H1 (cell line): ENCODE measurements around the gene SCGB1C2. TPM values are rescaled to one million over a fixed set of nuclear protein-coding genes. Genes with fewer than 3 reads are reported as not detected.

ENCODE experiments used
- CTCF ChIA-PET: fragments of 300-600 bp; sonication (Branson Sonifier 250); formaldehyde crosslinking; loops from one replicate; lab custom pipeline; 2021; ENCODE audit not compliant: partially characterized antibody; lab: Charles Lee
- POLR2A ChIA-PET: fragments of 300-600 bp; sonication (Branson Sonifier 250); formaldehyde crosslinking; loops from one replicate; lab custom pipeline; 2021; ENCODE audit warnings: inconsistent platforms; ENCODE audit not compliant: partially characterized antibody; lab: Charles Lee
- DNase-seq, 2 experiments: peaks; one replicate each; pipeline versions ENCODE4 v3.0.0 to v3.0.0-alpha.2; 2010 to 2022; ENCODE audit warnings: low spot score in 2 of 2, low read depth in 1 of 2, mixed read lengths in 1 of 2
- FAIRE-seq: peaks from 2 replicates; lab custom pipeline; 2011; peaks lifted over from hg19 to GRCh38; lab: Jason Lieb, UNC
- H2AFZ ChIP-seq: 2 replicates; pipeline ENCODE4 v1.8.1; 2012; ENCODE audit warnings: low read length, inconsistent platforms
- H2AK5ac ChIP-seq: 2 replicates; pipeline ENCODE4 v1.6.1; 2013; ENCODE audit warnings: low read depth, low read length
- H2BK120ac ChIP-seq: replicated peaks from 2 replicates; pipeline ENCODE3; 2013; ENCODE audit warnings: low read depth, low read length, inconsistent platforms
- H2BK12ac ChIP-seq: 2 replicates; pipeline ENCODE4 v1.6.1; 2013; ENCODE audit warnings: low read depth, low read length
- H2BK15ac ChIP-seq: 2 replicates; pipeline ENCODE4 v1.6.1; 2013; ENCODE audit warnings: low read length
- H2BK20ac ChIP-seq: 2 replicates; pipeline ENCODE4 v1.6.1; 2013; ENCODE audit warnings: low read length
- H2BK5ac ChIP-seq: 2 replicates; pipeline ENCODE4 v1.6.1; 2013; ENCODE audit warnings: low read depth, low read length
- H3K14ac ChIP-seq: 2 replicates; pipeline ENCODE4 v1.6.1; 2013; ENCODE audit warnings: inconsistent platforms; ENCODE audit not compliant: insufficient read length
- H3K18ac ChIP-seq: 2 replicates; pipeline ENCODE4 v1.6.1; 2013; ENCODE audit warnings: low read length; ENCODE audit errors: extremely low read depth
- H3K23ac ChIP-seq: 2 replicates; pipeline ENCODE4 v1.6.1; 2013; ENCODE audit warnings: inconsistent platforms; ENCODE audit not compliant: insufficient read length
- H3K23me2 ChIP-seq: 2 replicates; pipeline ENCODE4 v1.6.1; 2013; ENCODE audit warnings: low read depth, low read length
- H3K27ac ChIP-seq: 2 replicates; pipeline ENCODE4 v1.6.1; 2011; ENCODE audit warnings: low read depth, low read length, inconsistent platforms
- H3K27me3 ChIP-seq, 4 experiments: replicated peaks in 1 of 4; 1 replicate in 1 of 4; 2 replicates in 3 of 4; pipeline versions ENCODE4 v1.6.1 to v1.8.1; 2011 to 2013; ENCODE audit warnings: low read length in 3 of 4, mild to moderate bottlenecking in 3 of 4, inconsistent platforms in 2 of 4, mixed read lengths in 2 of 4, moderate library complexity in 1 of 4; ENCODE audit not compliant: control insufficient read depth in 3 of 4, insufficient read depth in 3 of 4; ENCODE audit errors: extremely low read depth in 1 of 4
- H3K36me3 ChIP-seq, 4 experiments: 2 replicates each; pipeline versions ENCODE4 v1.6.1 to v1.8.1; 2011 to 2013; ENCODE audit warnings: mild to moderate bottlenecking in 4 of 4, low read length in 3 of 4, moderate library complexity in 2 of 4, control low read depth in 1 of 4, inconsistent platforms in 1 of 4; ENCODE audit not compliant: insufficient read depth in 4 of 4, control insufficient read depth in 2 of 4
- H3K4ac ChIP-seq: replicated peaks from 2 replicates; pipeline ENCODE3; 2013; ENCODE audit warnings: low read length, low read depth, mixed read lengths, inconsistent platforms; ENCODE audit not compliant: insufficient read length
- H3K4me1 ChIP-seq, 4 experiments: replicated peaks in 1 of 4; 1 replicate in 1 of 4; 2 replicates in 3 of 4; pipeline versions ENCODE4 v1.6.1 to v1.8.1; 2011 to 2013; ENCODE audit warnings: low read length in 3 of 4, inconsistent platforms in 2 of 4, mixed read lengths in 1 of 4; ENCODE audit not compliant: insufficient read depth in 4 of 4, control insufficient read depth in 3 of 4
- H3K4me2 ChIP-seq, 2 experiments: 2 replicates each; pipeline versions ENCODE4 v1.6.1 to v1.8.1; 2011 to 2013; ENCODE audit warnings: low read depth in 2 of 2, low read length in 2 of 2, control low read depth in 1 of 2, inconsistent platforms in 1 of 2, mild to moderate bottlenecking in 1 of 2; ENCODE audit not compliant: insufficient read depth in 1 of 2
- H3K4me3 ChIP-seq, 4 experiments: fragments of 200-600, 300-600 bp in 1 of 4; sonication (generic), shearing (Covaris generic), sonication (Bioruptor Twin) in 1 of 4; 2 replicates each; pipeline versions ENCODE4 v1.5.1 to v1.8.1; 2011 to 2016; ENCODE audit warnings: low read length in 4 of 4, low read depth in 3 of 4, control low read depth in 2 of 4, inconsistent platforms in 2 of 4, mild to moderate bottlenecking in 2 of 4, mixed read lengths in 1 of 4, moderate library complexity in 1 of 4; ENCODE audit not compliant: insufficient read depth in 2 of 4; ENCODE audit errors: extremely low read depth in 1 of 4
- H3K56ac ChIP-seq: replicated peaks from 2 replicates; pipeline ENCODE3; 2013; ENCODE audit warnings: low read depth, mild to moderate bottlenecking, mixed read lengths, low read length, inconsistent platforms; ENCODE audit not compliant: insufficient read length
- H3K79me1 ChIP-seq: 2 replicates; pipeline ENCODE4 v1.6.1; 2013; ENCODE audit warnings: low read depth, low read length, control low read depth
- H3K79me2 ChIP-seq, 2 experiments: 2 replicates each; pipeline versions ENCODE4 v1.6.1 to v1.8.1; 2012 to 2013; ENCODE audit warnings: low read length in 2 of 2, mild to moderate bottlenecking in 2 of 2, inconsistent platforms in 1 of 2; ENCODE audit not compliant: insufficient read depth in 2 of 2, control insufficient read depth in 1 of 2
- H3K9ac ChIP-seq, 4 experiments: replicated peaks in 1 of 4; 1 replicate in 1 of 4; 2 replicates in 3 of 4; pipeline versions ENCODE4 v1.6.1 to v1.8.1; 2011 to 2013; ENCODE audit warnings: low read depth in 3 of 4, low read length in 3 of 4, control low read depth in 2 of 4, mild to moderate bottlenecking in 2 of 4, moderate library complexity in 2 of 4, inconsistent platforms in 1 of 4; ENCODE audit errors: extremely low read depth in 1 of 4
- H3K9me3 ChIP-seq, 2 experiments: 2 replicates each; pipeline versions ENCODE4 v1.6.1 to v1.8.1; 2012 to 2013; ENCODE audit warnings: mild to moderate bottlenecking in 2 of 2, moderate library complexity in 2 of 2, control low read depth in 1 of 2, inconsistent platforms in 1 of 2, low read depth in 1 of 2, low read length in 1 of 2, mixed read lengths in 1 of 2; ENCODE audit not compliant: insufficient read depth in 2 of 2
- H4K20me1 ChIP-seq, 2 experiments: replicated peaks in 1 of 2; 2 replicates each; pipeline versions ENCODE3 to v1.8.1; 2011 to 2013; ENCODE audit warnings: inconsistent platforms in 2 of 2, low read length in 2 of 2, mild to moderate bottlenecking in 1 of 2; ENCODE audit not compliant: insufficient read depth in 2 of 2, control insufficient read depth in 1 of 2
- H4K5ac ChIP-seq: 2 replicates; pipeline ENCODE4 v1.6.1; 2013; ENCODE audit warnings: low read length, low read depth, mixed read lengths, inconsistent platforms; ENCODE audit not compliant: insufficient read length
- H4K8ac ChIP-seq: 2 replicates; pipeline ENCODE4 v1.8.0; 2013; ENCODE audit warnings: mild to moderate bottlenecking, moderate library complexity, low read length, inconsistent platforms; ENCODE audit not compliant: insufficient read depth; ENCODE audit errors: extremely low read depth
- H4K91ac ChIP-seq: replicated peaks from 2 replicates; pipeline ENCODE3; 2013; ENCODE audit warnings: low read length, mixed read lengths, inconsistent platforms; ENCODE audit not compliant: insufficient read length
- BACH1 ChIP-seq: IDR thresholded peaks from 2 replicates; pipeline ENCODE4 v1.6.1; 2012; ENCODE audit warnings: low read length, improper control_type of control experiment
- EGR1 ChIP-seq: IDR thresholded peaks from 2 replicates; pipeline ENCODE4 v1.6.1; 2011; ENCODE audit warnings: low read depth, low read length, borderline replicate concordance
- EZH2 ChIP-seq: fragments of 200-600 bp; sonication (generic); IDR thresholded peaks from 2 replicates; pipeline ENCODE4 v1.7.1; 2012; ENCODE audit warnings: low read depth, mild to moderate bottlenecking, moderate library complexity, low read length, inconsistent platforms; ENCODE audit not compliant: severe bottlenecking
- HDAC6 ChIP-seq: IDR thresholded peaks from one replicate; pipeline ENCODE4 v1.7.1; 2012; ENCODE audit warnings: low read depth, mild to moderate bottlenecking, inconsistent platforms, low read length, moderate library complexity
- JUND ChIP-seq: IDR thresholded peaks from 2 replicates; pipeline ENCODE4 v1.6.1; 2011; ENCODE audit warnings: mild to moderate bottlenecking, improper control_type of control experiment, low read length
- MAFK ChIP-seq: IDR thresholded peaks from 2 replicates; pipeline ENCODE4 v1.6.1; 2012; ENCODE audit warnings: low read depth, mild to moderate bottlenecking, improper control_type of control experiment, low read length
- NANOG ChIP-seq: IDR thresholded peaks from 2 replicates; pipeline ENCODE4 v1.6.1; 2011; ENCODE audit warnings: low read length, low read depth, mild to moderate bottlenecking, inconsistent platforms; ENCODE audit not compliant: insufficient read depth, poor library complexity, severe bottlenecking
- POLR2A ChIP-seq, 2 experiments: IDR thresholded peaks; 1 replicate in 1 of 2; 2 replicates in 1 of 2; pipeline ENCODE4 v1.6.1; 2011; ENCODE audit warnings: low read depth in 2 of 2, low read length in 2 of 2, mild to moderate bottlenecking in 2 of 2; ENCODE audit errors: control extremely low read depth in 1 of 2
- RXRA ChIP-seq: IDR thresholded peaks from 2 replicates; pipeline ENCODE4 v1.6.1; 2011; ENCODE audit warnings: low read depth, mild to moderate bottlenecking, low read length, moderate library complexity; ENCODE audit not compliant: insufficient read depth
- SAP30 ChIP-seq: fragments of 300-600 bp; sonication (generic); IDR thresholded peaks from 2 replicates; pipeline ENCODE4 v1.7.1; 2012; ENCODE audit warnings: low read length, moderate library complexity, mild to moderate bottlenecking, inconsistent platforms; ENCODE audit not compliant: insufficient read depth, insufficient replicate concordance
- SP1 ChIP-seq: IDR thresholded peaks from 2 replicates; pipeline ENCODE4 v1.6.1; 2011; ENCODE audit warnings: low read depth, low read length
- TAF7 ChIP-seq: optimal IDR thresholded peaks from 2 replicates; pipeline ENCODE3; 2011; ENCODE audit warnings: low read depth, mild to moderate bottlenecking, inconsistent platforms, low read length, moderate library complexity, borderline replicate concordance
- YY1 ChIP-seq: IDR thresholded peaks from 2 replicates; pipeline ENCODE4 v1.6.1; 2011; ENCODE audit warnings: low read depth, mild to moderate bottlenecking, low read length
- ZNF274 ChIP-seq: IDR thresholded peaks from 2 replicates; pipeline ENCODE4 v1.7.0; 2012; ENCODE audit warnings: low read length, borderline replicate concordance; ENCODE audit errors: extremely low read depth
- WGBS, 2 experiments: shearing (Covaris generic) in 1 of 2; methylation state at CpG; one replicate each; pipeline versions ENCODE4 v1.1.6 to v1.1.7; 2013 to 2015; ENCODE audit warnings: low lambda C conversion rate in 2 of 2, mixed read lengths in 2 of 2, inconsistent platforms in 1 of 2, low coverage in 1 of 2, missing lambda C conversion rate in 1 of 2; ENCODE audit not compliant: insufficient replicate concordance in 2 of 2, insufficient coverage in 1 of 2, insufficient read length in 1 of 2; ENCODE audit errors: extremely low coverage in 1 of 2, missing lambda C conversion rate in 1 of 2; 5-methylcytosine and 5-hydroxymethylcytosine counted together
- polyA plus RNA-seq, 7 experiments: library from polyadenylated mRNA; depleted of rRNA in 3 of 7; stranded (reverse) in 5 of 7; unstranded in 2 of 7; fragments of >200 nt in 5 of 7; fragments of 200-250 nt in 2 of 7; gene quantifications; 1 replicate in 5 of 7; 2 replicates in 1 of 7; 4 replicates in 1 of 7; pipeline versions ENCODE4 v1.2.1 to v1.2.3, GENCODE V29; 2011 to 2013; ENCODE audit warnings: missing spikeins in 2 of 7, mixed read lengths in 2 of 7
- total RNA-seq: library from RNA; stranded (reverse); fragmentation: NEBNext Ultra II Directional; extraction: Animal tissue kit (Norgen Biotek cat#: 25700); gene quantifications from 2 replicates; pipeline ENCODE4 v1.2.1, GENCODE V29; 2021
- TF ChIP-seq, protein P1 (sequence below): IDR thresholded peaks from 2 replicates; pipeline ENCODE4 v1.6.1; 2012; ENCODE audit warnings: inconsistent platforms

SCGB1C2 gene
- total and polyA plus RNA-seq, 2 of the 8 experiments (the other 6 are each of a cell fraction or from before 2014, with no cell fraction given), result not detected

DNA sequence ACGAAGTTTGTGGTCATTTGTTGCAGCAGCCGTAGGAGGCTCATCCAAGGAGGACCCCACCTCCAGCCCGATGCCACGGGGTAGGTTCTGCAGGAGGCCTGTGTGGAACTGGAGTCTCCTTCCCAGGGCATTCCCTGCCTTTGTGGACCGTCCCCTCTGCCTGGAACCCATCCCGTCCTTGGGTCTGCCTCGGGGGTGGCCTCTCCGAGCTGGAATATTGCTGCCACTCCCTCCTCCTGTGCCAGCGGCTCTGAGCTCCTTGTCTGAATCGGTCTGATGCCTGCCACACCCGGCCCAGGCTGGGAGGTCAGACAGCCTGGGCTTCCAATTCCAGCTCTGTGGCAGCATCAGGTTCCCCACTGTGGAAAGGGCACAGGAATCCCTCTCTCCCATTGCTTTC, 25.3 kb downstream of the SCGB1C2 start:
- Histone ChIP-seq H2BK12ac (no peak overlapping the region), H4K20me1 (no peaks in the 10 kb centered on the region), H4K8ac (no peak overlapping the region), H3K4me2 (no peak overlapping the region), H3K18ac (no peak overlapping the region), H3K23ac (no peak overlapping the region), H2BK20ac (no peak overlapping the region), H3K79me2 (no peaks in the 10 kb centered on the region), H3K36me3 (no peaks in the 10 kb centered on the region), H2BK5ac (no peak overlapping the region), H3K4ac (no peak overlapping the region), H2AFZ (no peak overlapping the region), H2BK120ac (no peak overlapping the region), H4K91ac (no peak overlapping the region), H3K23me2 (no peaks in the 10 kb centered on the region), H3K79me1 (no peaks in the 10 kb centered on the region), H2AK5ac (no peak overlapping the region), H3K4me3 (no peak overlapping the region), H3K14ac (no peak overlapping the region), H3K9ac (no peak overlapping the region), H2BK15ac (no peak overlapping the region), H3K27me3 (no peaks in the 10 kb centered on the region), H3K56ac (no peak overlapping the region), H4K5ac (no peak overlapping the region), H3K27ac (no peak overlapping the region), H3K4me1 (no peaks in the 10 kb centered on the region; a peak in 1 of 7 replicates), H3K9me3 (no peaks in the 10 kb centered on the region)
- DNase-seq (no peak), FAIRE-seq (no peak)
- 83% methylated on average over 11 of the region's 11 CpGs; no CpG with 5 or more reads in 1 of the 2 experiments for WGBS, 2 experiments
- ChIA-PET POLR2A (no interaction called here), CTCF (interaction anchor here (0.7 to 3.5 kb wide), 10 partner anchors 14 to 224 kb away, joined by 3 to 20 read pairs (median 4); no protein-coding TSS in a partner anchor)
- no peak for TF ChIP-seq EGR1
- TF ChIP-seq RXRA, result no peak
- TF ChIP-seq TAF7, result no peak
- no peak for TF ChIP-seq ZNF274
- TF ChIP-seq, protein P1, sequence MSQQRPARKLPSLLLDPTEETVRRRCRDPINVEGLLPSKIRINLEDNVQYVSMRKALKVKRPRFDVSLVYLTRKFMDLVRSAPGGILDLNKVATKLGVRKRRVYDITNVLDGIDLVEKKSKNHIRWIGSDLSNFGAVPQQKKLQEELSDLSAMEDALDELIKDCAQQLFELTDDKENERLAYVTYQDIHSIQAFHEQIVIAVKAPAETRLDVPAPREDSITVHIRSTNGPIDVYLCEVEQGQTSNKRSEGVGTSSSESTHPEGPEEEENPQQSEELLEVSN, result no peak
- TF ChIP-seq YY1, result no peak
- no peak for TF ChIP-seq POLR2A (IDR thresholded peaks at IDR 0.05; ENCODE audit: control extremely low read depth in 1 of 2, low read depth in 2 of 2, low read length in 2 of 2)
- TF ChIP-seq HDAC6, result no peak
- no peak for TF ChIP-seq NANOG
- TF ChIP-seq SP1, result no peak
- no peak for TF ChIP-seq EZH2
- no peak for TF ChIP-seq JUND
- no peak for TF ChIP-seq BACH1
- TF ChIP-seq MAFK, result no peak
- no peak for TF ChIP-seq SAP30
